K562 (cell line): Measurements from ENCODE around the gene WDR76. TPM values are rescaled to one million over a fixed set of nuclear protein-coding genes. Genes with fewer than 3 reads are reported as not detected.
A peak's percentile ranks its signal among the peaks of the same experiment; 100 is the strongest.

Experiments
- ARNT ChIP-seq, 2 experiments: fragments of 450-650 bp; IDR thresholded peaks; 2 replicates each; pipeline ENCODE4 v1.6.1; 2016; ENCODE audit warnings: mild to moderate bottlenecking in 1 of 2
- EP300 ChIP-seq: IDR thresholded peaks from 2 replicates; pipeline ENCODE4 v1.6.1; 2012; ENCODE audit warnings: low read length, improper control_type of control experiment
- EP400 ChIP-seq: fragments of 450-650 bp; IDR thresholded peaks from 2 replicates; pipeline ENCODE4 v1.6.1; 2017; ENCODE audit warnings: antibody characterized with exemption, mild to moderate bottlenecking, moderate library complexity
- FOXA1 ChIP-seq: fragments of 450-650 bp; IDR thresholded peaks from 2 replicates; pipeline ENCODE4 v1.6.1; 2016; ENCODE audit warnings: mild to moderate bottlenecking, borderline replicate concordance
- FOXM1 ChIP-seq, 2 experiments: fragments of 450-650 bp in 1 of 2; sonication (generic) in 1 of 2; formaldehyde crosslinking in 1 of 2; IDR thresholded peaks; 2 replicates each; pipeline versions ENCODE4 v1.6.1 to v1.9.0; 2017 to 2022; ENCODE audit warnings: low read depth in 2 of 2, mild to moderate bottlenecking in 2 of 2, missing genetic modification reagents in 1 of 2, moderate library complexity in 1 of 2
- GTF2A2 ChIP-seq: IDR thresholded peaks from 2 replicates; pipeline ENCODE4 v1.6.1; 2016; ENCODE audit warnings: mild to moderate bottlenecking, missing genetic modification characterization, missing compliant biosample characterization
- MEF2D ChIP-seq: conservative IDR thresholded peaks from 2 replicates; pipeline ENCODE4 v1.6.1; 2016; ENCODE audit warnings: low read depth, missing genetic modification characterization, missing compliant biosample characterization
- MIER1 ChIP-seq: fragments of 450-650 bp; IDR thresholded peaks from 2 replicates; pipeline ENCODE4 v1.6.1; 2016; ENCODE audit warnings: antibody characterized with exemption, mild to moderate bottlenecking, low read depth
- RUNX1 ChIP-seq: sonication (generic); IDR thresholded peaks from 2 replicates; pipeline ENCODE4 v1.6.1; 2016; ENCODE audit warnings: antibody characterized with exemption, low read depth
- SIRT6 ChIP-seq: IDR thresholded peaks from one replicate; pipeline ENCODE4 v1.6.1; 2012; ENCODE audit warnings: low read depth, mild to moderate bottlenecking, control low read depth, inconsistent platforms, low read length, moderate library complexity
- SIX5 ChIP-seq, 2 experiments: IDR thresholded peaks; 2 replicates each; pipeline ENCODE4 v1.6.1; 2011; ENCODE audit warnings: low read length in 2 of 2, borderline replicate concordance in 1 of 2, low read depth in 1 of 2, mild to moderate bottlenecking in 1 of 2, moderate library complexity in 1 of 2; ENCODE audit not compliant: insufficient read depth in 1 of 2
- SLC30A9 ChIP-seq: fragments of 250-450 bp; sonication (Bioruptor Pico); IDR thresholded peaks from 2 replicates; pipeline ENCODE4 v1.8.0; 2022; ENCODE audit warnings: mild to moderate bottlenecking, moderate library complexity
- ZBED1 ChIP-seq: IDR thresholded peaks from 2 replicates; pipeline ENCODE4 v1.6.1; 2014
- ZFPM2 ChIP-seq: fragments of 250-450 bp; sonication (Bioruptor Pico); IDR thresholded peaks from 2 replicates; pipeline ENCODE4 v1.5.1; 2022; ENCODE audit warnings: mild to moderate bottlenecking
- ZNF785 ChIP-seq: fragments of 250-450 bp; sonication (Bioruptor Pico); IDR thresholded peaks from 2 replicates; pipeline ENCODE4 v1.4.0; 2020; ENCODE audit warnings: mild to moderate bottlenecking
- polyA plus RNA-seq, 8 experiments: library from polyadenylated mRNA; depleted of rRNA in 4 of 8; stranded (reverse) in 5 of 8; unstranded in 3 of 8; fragments of >200 nt; fragmentation: Nextera tagmentation in 2 of 8; fragmentation: Illumina TruSeq in 1 of 8; extraction: Ambion mirVana in 2 of 8; extraction: Trizol in 1 of 8; gene quantifications; 2 replicates each; pipeline versions ENCODE4 v1.2.1 to v1.2.3, GENCODE V29; 2011 to 2014; ENCODE audit warnings: inconsistent platforms in 1 of 8, missing spikeins in 1 of 8
- total RNA-seq, 7 experiments: library from RNA; depleted of rRNA in 6 of 7; stranded (reverse); fragments of >200 nt in 6 of 7; fragmentation: Illumina TruSeq in 2 of 7; extraction: Trizol in 2 of 7; gene quantifications; 2 replicates each; pipeline versions ENCODE4 v1.2.1 to v1.2.3, GENCODE V29; 2011 to 2021; ENCODE audit warnings: low replicate concordance in 1 of 7
- TF ChIP-seq, protein P1 (sequence below): fragments of 450-650 bp; formaldehyde crosslinking; IDR thresholded peaks from 2 replicates; pipeline ENCODE4 v1.4.0; 2020; ENCODE audit warnings: mild to moderate bottlenecking
- TF ChIP-seq, protein P2 (sequence below): fragments of 250-450 bp; sonication (Bioruptor Pico); IDR thresholded peaks from 2 replicates; pipeline ENCODE4 v1.5.1; 2021; ENCODE audit warnings: mild to moderate bottlenecking
- TF ChIP-seq, protein P3 (sequence below): fragments of 450-650 bp; IDR thresholded peaks from 2 replicates; pipeline ENCODE4 v1.6.1; 2016; ENCODE audit warnings: missing biosample characterization, missing genetic modification characterization
- TF ChIP-seq, protein P4 (sequence below): sonication (generic); formaldehyde crosslinking; IDR thresholded peaks from 2 replicates; pipeline ENCODE4 v1.8.1; 2023; ENCODE audit warnings: mild to moderate bottlenecking, missing genetic modification reagents

Gene WDR76
- total and polyA plus RNA-seq, 9 of the 15 experiments (the other 6 are each of a cell fraction or from before 2014, with no cell fraction given) = 9.8 to 69.5 (median 44.4) TPM

DNA sequence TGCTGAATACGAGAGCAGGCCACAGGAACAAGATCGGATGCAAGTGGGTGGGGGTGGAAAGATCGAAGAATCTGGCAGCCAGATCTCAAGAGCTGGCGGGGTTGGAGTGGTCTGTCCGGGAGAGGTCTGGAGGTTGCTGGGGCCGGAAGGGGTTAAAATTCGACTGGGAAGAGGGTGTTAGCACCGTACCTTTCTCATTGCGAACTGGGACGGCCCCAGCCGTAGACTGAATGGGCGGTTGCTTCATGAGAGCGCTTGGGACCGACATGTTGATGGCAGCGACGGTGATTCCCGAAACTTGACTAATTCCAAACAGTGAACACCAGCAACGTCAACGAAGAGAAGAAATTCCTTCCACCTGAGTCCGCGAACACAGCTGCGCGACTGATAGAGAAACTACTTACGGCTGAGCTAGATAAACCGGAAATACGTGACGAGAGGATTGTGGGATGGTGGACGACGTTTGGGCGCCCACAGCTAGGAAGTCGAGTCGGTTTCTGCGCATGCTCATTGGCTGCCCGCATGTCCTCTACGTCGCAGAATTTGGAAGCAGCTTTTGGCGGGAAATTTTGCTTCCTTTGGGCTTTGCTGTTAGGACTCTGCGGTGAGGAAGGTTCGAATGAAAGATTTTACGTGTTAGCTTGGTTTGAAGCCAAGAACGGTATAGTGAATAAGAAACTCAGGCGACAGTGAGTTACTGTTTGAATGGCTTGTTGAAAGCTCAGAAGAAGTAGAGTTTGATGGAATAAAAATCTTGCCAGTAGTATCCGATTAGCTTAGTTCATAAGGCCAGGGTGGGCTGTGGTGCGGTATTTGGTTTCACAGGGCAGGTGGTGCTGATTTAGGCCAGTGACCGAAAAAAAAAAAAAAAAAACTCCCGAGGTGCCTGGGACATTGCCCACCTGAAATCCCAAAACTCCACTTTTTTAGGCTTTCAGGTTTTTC is 2.2 kb upstream of the WDR76 start, which contains the start of gene MFAP1 (continued):
- no peak for TF ChIP-seq SIRT6
- TF ChIP-seq EP300 = peak; percentile 17; the same call in 1 of the 2 replicates
- TF ChIP-seq, protein P1, sequence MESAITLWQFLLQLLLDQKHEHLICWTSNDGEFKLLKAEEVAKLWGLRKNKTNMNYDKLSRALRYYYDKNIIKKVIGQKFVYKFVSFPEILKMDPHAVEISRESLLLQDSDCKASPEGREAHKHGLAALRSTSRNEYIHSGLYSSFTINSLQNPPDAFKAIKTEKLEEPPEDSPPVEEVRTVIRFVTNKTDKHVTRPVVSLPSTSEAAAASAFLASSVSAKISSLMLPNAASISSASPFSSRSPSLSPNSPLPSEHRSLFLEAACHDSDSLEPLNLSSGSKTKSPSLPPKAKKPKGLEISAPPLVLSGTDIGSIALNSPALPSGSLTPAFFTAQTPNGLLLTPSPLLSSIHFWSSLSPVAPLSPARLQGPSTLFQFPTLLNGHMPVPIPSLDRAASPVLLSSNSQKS (CRISPR knock-in tag) = no peak
- no peak for TF ChIP-seq RUNX1
- TF ChIP-seq, protein P2, sequence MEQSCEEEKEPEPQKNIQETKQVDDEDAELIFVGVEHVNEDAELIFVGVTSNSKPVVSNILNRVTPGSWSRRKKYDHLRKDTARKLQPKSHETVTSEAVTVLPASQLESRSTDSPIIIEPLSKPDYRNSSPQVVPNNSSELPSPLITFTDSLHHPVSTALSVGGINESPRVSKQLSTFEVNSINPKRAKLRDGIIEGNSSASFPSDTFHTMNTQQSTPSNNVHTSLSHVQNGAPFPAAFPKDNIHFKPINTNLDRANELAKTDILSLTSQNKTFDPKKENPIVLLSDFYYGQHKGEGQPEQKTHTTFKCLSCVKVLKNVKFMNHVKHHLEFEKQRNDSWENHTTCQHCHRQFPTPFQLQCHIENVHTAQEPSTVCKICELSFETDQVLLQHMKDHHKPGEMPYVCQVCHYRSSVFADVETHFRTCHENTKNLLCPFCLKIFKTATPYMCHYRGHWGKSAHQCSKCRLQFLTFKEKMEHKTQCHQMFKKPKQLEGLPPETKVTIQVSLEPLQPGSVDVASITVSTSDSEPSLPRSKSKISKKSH (CRISPR knock-in tag) = no peak
- no peak for TF ChIP-seq MEF2D
- peak; percentile 88 for TF ChIP-seq EP400
- TF ChIP-seq ZFPM2 (CRISPR knock-in tag) = no peak
- no peak for TF ChIP-seq GTF2A2 (tag)
- TF ChIP-seq, protein P3, sequence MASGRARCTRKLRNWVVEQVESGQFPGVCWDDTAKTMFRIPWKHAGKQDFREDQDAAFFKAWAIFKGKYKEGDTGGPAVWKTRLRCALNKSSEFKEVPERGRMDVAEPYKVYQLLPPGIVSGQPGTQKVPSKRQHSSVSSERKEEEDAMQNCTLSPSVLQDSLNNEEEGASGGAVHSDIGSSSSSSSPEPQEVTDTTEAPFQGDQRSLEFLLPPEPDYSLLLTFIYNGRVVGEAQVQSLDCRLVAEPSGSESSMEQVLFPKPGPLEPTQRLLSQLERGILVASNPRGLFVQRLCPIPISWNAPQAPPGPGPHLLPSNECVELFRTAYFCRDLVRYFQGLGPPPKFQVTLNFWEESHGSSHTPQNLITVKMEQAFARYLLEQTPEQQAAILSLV (tag) = peak; percentile 9; the same call in 1 of the 2 replicates
- TF ChIP-seq ARNT (IDR thresholded peaks at IDR 0.05) = peak; percentile 36 to 88; a peak in 2 of 4 replicates
- no peak for TF ChIP-seq ZNF785 (CRISPR knock-in tag)
- TF ChIP-seq ZBED1 = no peak; the same call in 1 of the 2 replicates
- no peak for TF ChIP-seq FOXM1 (IDR thresholded peaks at IDR 0.05; ENCODE audit: low read depth)
- no peak for TF ChIP-seq FOXM1 (CRISPR knock-in tag; IDR thresholded peaks at IDR 0.05; ENCODE audit: low read depth)
- no peak for TF ChIP-seq SLC30A9 (CRISPR knock-in tag)
- TF ChIP-seq, protein P4, sequence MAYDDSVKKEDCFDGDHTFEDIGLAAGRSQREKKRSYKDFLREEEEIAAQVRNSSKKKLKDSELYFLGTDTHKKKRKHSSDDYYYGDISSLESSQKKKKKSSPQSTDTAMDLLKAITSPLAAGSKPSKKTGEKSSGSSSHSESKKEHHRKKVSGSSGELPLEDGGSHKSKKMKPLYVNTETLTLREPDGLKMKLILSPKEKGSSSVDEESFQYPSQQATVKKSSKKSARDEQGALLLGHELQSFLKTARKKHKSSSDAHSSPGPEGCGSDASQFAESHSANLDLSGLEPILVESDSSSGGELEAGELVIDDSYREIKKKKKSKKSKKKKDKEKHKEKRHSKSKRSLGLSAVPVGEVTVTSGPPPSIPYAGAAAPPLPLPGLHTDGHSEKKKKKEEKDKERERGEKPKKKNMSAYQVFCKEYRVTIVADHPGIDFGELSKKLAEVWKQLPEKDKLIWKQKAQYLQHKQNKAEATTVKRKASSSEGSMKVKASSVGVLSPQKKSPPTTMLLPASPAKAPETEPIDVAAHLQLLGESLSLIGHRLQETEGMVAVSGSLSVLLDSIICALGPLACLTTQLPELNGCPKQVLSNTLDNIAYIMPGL (CRISPR knock-in tag) = no peak
- TF ChIP-seq MIER1 = 0 out of 2 replicates have a peak, but pooled peaks have one; percentile 34
- TF ChIP-seq SIX5 (IDR thresholded peaks at IDR 0.05; ENCODE audit: borderline replicate concordance in 1 of 2, insufficient read depth in 1 of 2, low read depth in 1 of 2, low read length in 2 of 2) = no peak
- TF ChIP-seq FOXA1 = no peak
